Activated CD4-positive, alpha-beta T cell treated with anti-CD3 and anti-CD28 coated beads for 36 hours (primary cell): ENCODE data around the gene CAMTA2. TPM values are rescaled to one million over a fixed set of nuclear protein-coding genes. Genes with fewer than 3 reads are reported as not detected.

Experiments
- microRNA-seq: library from miRNA; unstranded; fragments of <30 nt; microRNA quantifications from one replicate; pipeline ENCODE4 v1.2.0, GENCODE V29; 2021; ENCODE audit warnings: borderline replicate concordance
- total RNA-seq, 2 experiments: library from RNA; stranded (reverse); gene quantifications; one replicate each; pipeline ENCODE4 v1.2.3, GENCODE V29; 2021

The CAMTA2 gene
- total RNA-seq, 2 experiments from 2014 or later = 98.2 to 124 TPM

Small RNA genes within 50 kb of the gene (microRNA-seq; reads per million reads assigned to microRNA genes)
- not detected for gene MIR6864
- gene MIR6865 = not detected

Other genes with a start within 250 kb of the CAMTA2 start
- gene ZMYND15, start 247.8 kb downstream of the CAMTA2 start, total RNA-seq = under 1 TPM; 0.09 to 0.11 TPM
- gene CXCL16, start 247.7 kb downstream of the CAMTA2 start, total RNA-seq = 1 to 10 TPM; 1.7 to 2.5 TPM
- not detected for gene TM4SF5, start 215.8 kb downstream of the CAMTA2 start, total RNA-seq
- under 1 TPM; 0.30 TPM for gene VMO1, start 201.3 kb downstream of the CAMTA2 start, total RNA-seq
- gene GLTPD2, start 198.7 kb downstream of the CAMTA2 start, total RNA-seq = not detected
- gene PSMB6, start 191.5 kb downstream of the CAMTA2 start, total RNA-seq = 100 to 1,000 TPM; 111 to 155 TPM
- 10 to 100 TPM; 12.3 to 14.1 TPM for gene PLD2, start 180.5 kb downstream of the CAMTA2 start, total RNA-seq
- gene MINK1, start 154.3 kb downstream of the CAMTA2 start, total RNA-seq = 10 to 100 TPM; 48.2 to 57.7 TPM
- gene C17orf107, start 88.1 kb downstream of the CAMTA2 start, total RNA-seq = 1 to 10 TPM; 2.6 to 2.8 TPM
- gene CHRNE, start 84.6 kb downstream of the CAMTA2 start, total RNA-seq = under 1 TPM; 0.59 to 0.84 TPM
- gene GP1BA, start 55.4 kb downstream of the CAMTA2 start, total RNA-seq = not detected
- 10 to 100 TPM; 74.2 to 77.9 TPM for gene SLC25A11, start 47.6 kb downstream of the CAMTA2 start, total RNA-seq
- 100 to 1,000 TPM; 147 to 189 TPM for gene RNF167, start 47.4 kb downstream of the CAMTA2 start, total RNA-seq
- gene PFN1, start 39.1 kb downstream of the CAMTA2 start, total RNA-seq = 1,000 to 10,000 TPM; 1,809 to 1,911 TPM
- 10 to 100 TPM; 32.0 to 32.9 TPM for gene ENO3, start 36.6 kb downstream of the CAMTA2 start, total RNA-seq
- 10 to 100 TPM; 61.4 to 69.4 TPM for gene SPAG7, start 19.9 kb downstream of the CAMTA2 start, total RNA-seq
- under 1 TPM; 0.18 to 0.28 TPM for gene INCA1, start 9.8 kb upstream of the CAMTA2 start, total RNA-seq
- 10 to 100 TPM; 32.6 to 43.0 TPM for gene KIF1C, start 10.3 kb upstream of the CAMTA2 start, total RNA-seq
- under 1 TPM; 0.16 to 0.26 TPM for gene SLC52A1, start 47.8 kb upstream of the CAMTA2 start, total RNA-seq
- 1 to 10 TPM; 2.2 to 2.8 TPM for gene ZFP3, start 90.8 kb upstream of the CAMTA2 start, total RNA-seq
- gene ZNF232, start 124.2 kb upstream of the CAMTA2 start, total RNA-seq = 10 to 100 TPM; 16.1 to 16.2 TPM
- under 1 TPM in 1 of 2 experiments, not detected in 1; 0.07 TPM for gene USP6, start 128.4 kb upstream of the CAMTA2 start, total RNA-seq
- gene ZNF594, start 204.2 kb upstream of the CAMTA2 start, total RNA-seq = 1 to 10 TPM; 8.0 to 8.4 TPM
- gene SCIMP, start 247.2 kb upstream of the CAMTA2 start, total RNA-seq = not detected